Fibroblast of lung (primary cell): ENCODE data around the gene ECI2. TPM values are rescaled to one million over a fixed set of nuclear protein-coding genes. Genes with fewer than 3 reads are reported as not detected.

ENCODE experiments used
- DNase-seq, 2 donors: peaks; one replicate each; pipeline versions ENCODE4 v3.0.0 to v3.0.0-alpha.2; 2010; ENCODE audit warnings: low read depth in 2 of 2
- H2AFZ ChIP-seq: 2 replicates; pipeline ENCODE4 v1.5.1; 2012; ENCODE audit warnings: low read length, control low read depth, inconsistent platforms
- H3K27ac ChIP-seq: 2 replicates; pipeline ENCODE4 v1.5.1; 2011; ENCODE audit warnings: low read length, control low read depth; ENCODE audit not compliant: insufficient read depth
- H3K27me3 ChIP-seq: 2 replicates; pipeline ENCODE4 v1.5.1; 2011; ENCODE audit warnings: mild to moderate bottlenecking, low read length; ENCODE audit not compliant: control insufficient read depth, insufficient read depth
- H3K36me3 ChIP-seq: 2 replicates; pipeline ENCODE4 v1.5.1; 2011; ENCODE audit warnings: low read length; ENCODE audit not compliant: control insufficient read depth, insufficient read depth
- H3K4me1 ChIP-seq: 2 replicates; pipeline ENCODE4 v1.5.1; 2011; ENCODE audit warnings: low read length; ENCODE audit not compliant: control insufficient read depth, insufficient read depth; ENCODE audit errors: extremely low read depth
- H3K4me2 ChIP-seq: 2 replicates; pipeline ENCODE4 v1.5.1; 2011; ENCODE audit warnings: low read length, control low read depth; ENCODE audit not compliant: insufficient read depth; ENCODE audit errors: extremely low read depth
- H3K4me3 ChIP-seq, 4 experiments: fragments of 200-600 bp in 1 of 4; sonication (generic) in 1 of 4; replicated peaks in 1 of 4; 2 replicates each; pipeline ENCODE4 v1.5.1; 2011 to 2016; ENCODE audit warnings: low read length in 4 of 4, low read depth in 3 of 4, mild to moderate bottlenecking in 3 of 4, control low read depth in 2 of 4, inconsistent platforms in 1 of 4, mixed read lengths in 1 of 4; ENCODE audit not compliant: insufficient read depth in 1 of 4; ENCODE audit errors: control extremely low read depth in 1 of 4
- H3K79me2 ChIP-seq: 2 replicates; pipeline ENCODE4 v1.5.1; 2012; ENCODE audit warnings: mild to moderate bottlenecking, low read length, inconsistent platforms; ENCODE audit not compliant: control insufficient read depth, insufficient read depth
- H3K9ac ChIP-seq: 2 replicates; pipeline ENCODE4 v1.5.1; 2011; ENCODE audit warnings: mild to moderate bottlenecking, low read length, control low read depth; ENCODE audit not compliant: insufficient read depth
- H3K9me3 ChIP-seq: 2 replicates; pipeline ENCODE4 v1.5.1; 2012; ENCODE audit warnings: low read depth, low read length; ENCODE audit not compliant: control insufficient read depth, insufficient read depth
- H4K20me1 ChIP-seq: 2 replicates; pipeline ENCODE4 v1.5.1; 2011; ENCODE audit warnings: low read length; ENCODE audit not compliant: control insufficient read depth, insufficient read depth; ENCODE audit errors: extremely low read depth
- EZH2 ChIP-seq: IDR thresholded peaks from 2 replicates; pipeline ENCODE4 v1.5.1; 2012; ENCODE audit warnings: low read length, control low read depth, mild to moderate bottlenecking; ENCODE audit errors: missing control alignments
- polyA plus RNA-seq, 2 donors: library from polyadenylated mRNA; depleted of rRNA in 1 of 2; stranded (reverse) in 1 of 2; unstranded in 1 of 2; fragments of >200 nt; gene quantifications; 2 replicates each; pipeline ENCODE4 v1.2.1, GENCODE V29; 2011 to 2012; ENCODE audit warnings: missing spikeins in 1 of 2
- total RNA-seq: library from RNA; depleted of rRNA; stranded (reverse); fragments of >200 nt; gene quantifications from 2 replicates; pipeline ENCODE4 v1.2.1, GENCODE V29; 2014
- TF ChIP-seq, protein P1 (sequence below), 2 donors: IDR thresholded peaks in 1 of 2; conservative IDR thresholded peaks in 1 of 2; 1 replicate in 1 of 2; 2 replicates in 1 of 2; pipeline ENCODE4 v1.5.1; 2011 to 2012; ENCODE audit warnings: low read length in 2 of 2, control low read depth in 1 of 2, inconsistent platforms in 1 of 2, low read depth in 1 of 2, mild to moderate bottlenecking in 1 of 2

ECI2 gene
- total and polyA plus RNA-seq, 2 donors (not counting 1 experiment from before 2014, with no cell fraction given): 85.2 to 157 TPM

DNA sequence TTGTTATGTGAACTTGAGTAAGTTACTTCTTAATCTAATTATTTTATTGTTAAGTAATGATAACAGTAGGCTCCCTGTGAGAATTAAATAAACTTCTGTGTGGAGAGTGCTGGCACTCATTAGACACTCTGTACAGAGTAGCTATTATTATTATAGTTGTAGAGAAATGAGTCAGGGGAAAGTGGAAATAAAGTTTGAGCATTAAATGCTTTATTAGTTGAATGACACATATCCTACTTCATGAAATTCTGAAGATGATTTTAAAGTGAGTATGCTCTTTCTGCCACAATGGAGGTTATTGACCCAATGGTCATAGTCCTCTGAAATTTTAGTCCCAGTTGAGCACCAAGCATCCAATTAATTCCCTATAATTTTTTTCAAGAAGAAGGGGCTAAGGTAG lies 5.9 kb downstream of the ECI2 start:
- H3K4me1 ChIP-seq: peaks cover 16% of the 10 kb centered on the region
- H3K27ac ChIP-seq: no peak overlapping the region
- no peak for TF ChIP-seq EZH2
- TF ChIP-seq, protein P1, sequence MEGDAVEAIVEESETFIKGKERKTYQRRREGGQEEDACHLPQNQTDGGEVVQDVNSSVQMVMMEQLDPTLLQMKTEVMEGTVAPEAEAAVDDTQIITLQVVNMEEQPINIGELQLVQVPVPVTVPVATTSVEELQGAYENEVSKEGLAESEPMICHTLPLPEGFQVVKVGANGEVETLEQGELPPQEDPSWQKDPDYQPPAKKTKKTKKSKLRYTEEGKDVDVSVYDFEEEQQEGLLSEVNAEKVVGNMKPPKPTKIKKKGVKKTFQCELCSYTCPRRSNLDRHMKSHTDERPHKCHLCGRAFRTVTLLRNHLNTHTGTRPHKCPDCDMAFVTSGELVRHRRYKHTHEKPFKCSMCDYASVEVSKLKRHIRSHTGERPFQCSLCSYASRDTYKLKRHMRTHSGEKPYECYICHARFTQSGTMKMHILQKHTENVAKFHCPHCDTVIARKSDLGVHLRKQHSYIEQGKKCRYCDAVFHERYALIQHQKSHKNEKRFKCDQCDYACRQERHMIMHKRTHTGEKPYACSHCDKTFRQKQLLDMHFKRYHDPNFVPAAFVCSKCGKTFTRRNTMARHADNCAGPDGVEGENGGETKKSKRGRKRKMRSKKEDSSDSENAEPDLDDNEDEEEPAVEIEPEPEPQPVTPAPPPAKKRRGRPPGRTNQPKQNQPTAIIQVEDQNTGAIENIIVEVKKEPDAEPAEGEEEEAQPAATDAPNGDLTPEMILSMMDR (conservative IDR thresholded peaks at IDR 0.05 in 1 of 2, IDR thresholded peaks at IDR 0.05 in 1 of 2; ENCODE audit: low read depth in 1 of 2, low read length in 2 of 2): no peak

GRCh38 chr6:4128748-4129147 lies 6.6 kb downstream of the ECI2 start:
- Histone ChIP-seq H3K36me3 (peaks cover 8% of the 10 kb centered on the region), H3K27me3 (no peaks in the 10 kb centered on the region), H2AFZ (no peak overlapping the region), H3K79me2 (peaks cover 17% of the 10 kb centered on the region), H3K27ac (no peak overlapping the region), H3K9me3 (no peaks in the 10 kb centered on the region), H3K4me2 (no peak overlapping the region), H3K4me3 (no peak overlapping the region), H4K20me1 (no peaks in the 10 kb centered on the region), H3K9ac (no peak overlapping the region), H3K4me1 (peaks cover 16% of the 10 kb centered on the region)
- TF ChIP-seq, protein P1 (conservative IDR thresholded peaks at IDR 0.05 in 1 of 2, IDR thresholded peaks at IDR 0.05 in 1 of 2; ENCODE audit: low read depth in 1 of 2, low read length in 2 of 2): no peak
- TF ChIP-seq EZH2: no peak
- DNase-seq: peak in 1 of 2 donors; percentile 82

More for the DNA sequence above, 5.9 kb downstream of the ECI2 start:
- DNase-seq: peak in 1 of 2 donors; percentile 12
- H3K4me3 ChIP-seq: no peak overlapping the region
- H3K36me3 ChIP-seq: peaks cover 8% of the 10 kb centered on the region
- H4K20me1 ChIP-seq: no peaks in the 10 kb centered on the region
- peaks cover 24% of the 10 kb centered on the region for H3K79me2 ChIP-seq
- H3K9me3 ChIP-seq: no peaks in the 10 kb centered on the region
- no peak overlapping the region for H2AFZ ChIP-seq
- no peaks in the 10 kb centered on the region for H3K27me3 ChIP-seq
- H3K9ac ChIP-seq: no peak overlapping the region
- H3K4me2 ChIP-seq: no peak overlapping the region

GRCh38 chr6:4128072-4128471 lies 7.3 kb downstream of the ECI2 start:
- Histone ChIP-seq H3K4me3 (no peak overlapping the region), H3K9me3 (no peaks in the 10 kb centered on the region), H3K79me2 (peaks cover 11% of the 10 kb centered on the region), H3K36me3 (peaks cover 8% of the 10 kb centered on the region), H2AFZ (no peak overlapping the region), H4K20me1 (no peaks in the 10 kb centered on the region), H3K9ac (no peak overlapping the region), H3K4me1 (peaks cover 16% of the 10 kb centered on the region), H3K4me2 (no peak overlapping the region), H3K27ac (no peak overlapping the region), H3K27me3 (no peaks in the 10 kb centered on the region)
- peak in 1 of 2 donors; percentile 62 for DNase-seq
- TF ChIP-seq, protein P1 (conservative IDR thresholded peaks at IDR 0.05 in 1 of 2, IDR thresholded peaks at IDR 0.05 in 1 of 2; ENCODE audit: low read depth in 1 of 2, low read length in 2 of 2): no peak
- no peak for TF ChIP-seq EZH2
